ENCODE data around the gene MYCL.

MYCL gene, protein sequence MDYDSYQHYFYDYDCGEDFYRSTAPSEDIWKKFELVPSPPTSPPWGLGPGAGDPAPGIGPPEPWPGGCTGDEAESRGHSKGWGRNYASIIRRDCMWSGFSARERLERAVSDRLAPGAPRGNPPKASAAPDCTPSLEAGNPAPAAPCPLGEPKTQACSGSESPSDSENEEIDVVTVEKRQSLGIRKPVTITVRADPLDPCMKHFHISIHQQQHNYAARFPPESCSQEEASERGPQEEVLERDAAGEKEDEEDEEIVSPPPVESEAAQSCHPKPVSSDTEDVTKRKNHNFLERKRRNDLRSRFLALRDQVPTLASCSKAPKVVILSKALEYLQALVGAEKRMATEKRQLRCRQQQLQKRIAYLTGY

DNA sequence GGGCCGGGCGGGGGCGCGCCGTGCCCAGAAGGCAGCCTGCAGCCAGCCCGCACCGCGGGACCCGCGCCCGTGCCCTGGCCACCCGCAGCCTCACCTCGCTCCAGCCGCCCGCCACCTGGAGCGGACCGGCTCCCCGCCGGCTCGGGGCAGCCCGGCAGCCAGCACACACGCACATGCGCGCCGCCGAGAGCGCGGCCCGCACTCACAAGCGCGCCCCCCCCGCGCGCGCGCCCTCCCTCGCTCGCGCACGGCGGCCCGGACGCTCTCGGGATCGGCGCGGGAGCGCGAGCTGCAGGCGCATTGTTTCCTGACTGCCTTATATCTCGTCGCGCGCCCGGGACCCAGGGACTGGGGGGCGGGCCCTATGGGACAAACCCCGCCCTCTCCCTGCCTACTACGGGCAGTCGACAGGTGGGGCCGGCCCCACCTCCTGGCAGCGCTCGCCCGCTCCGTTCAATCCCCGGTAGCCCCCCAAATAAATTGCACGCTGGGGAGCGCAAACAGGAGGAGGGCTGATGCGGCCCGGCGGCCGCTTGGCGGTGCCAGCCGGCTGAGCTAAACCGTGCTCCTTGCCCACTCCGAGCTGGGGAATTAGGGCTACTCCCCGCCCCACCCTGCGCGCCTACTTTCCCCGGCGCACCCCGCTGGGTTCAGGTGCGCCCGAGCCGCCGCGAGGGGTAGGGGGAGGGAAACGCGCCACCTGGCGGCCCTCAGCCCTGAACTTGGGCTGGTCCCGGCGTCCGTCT, at the start of gene MYCL:
Gene MYCL, minus strand, starts transcription at position 204 of the 746 bp plus-strand sequence. CDS start 483 bp downstream, outside the sequence.
- in situ Hi-C loops (cut with MboI; ENCODE audit: low sequenced_read_pairs), result no loop called here

DNA sequence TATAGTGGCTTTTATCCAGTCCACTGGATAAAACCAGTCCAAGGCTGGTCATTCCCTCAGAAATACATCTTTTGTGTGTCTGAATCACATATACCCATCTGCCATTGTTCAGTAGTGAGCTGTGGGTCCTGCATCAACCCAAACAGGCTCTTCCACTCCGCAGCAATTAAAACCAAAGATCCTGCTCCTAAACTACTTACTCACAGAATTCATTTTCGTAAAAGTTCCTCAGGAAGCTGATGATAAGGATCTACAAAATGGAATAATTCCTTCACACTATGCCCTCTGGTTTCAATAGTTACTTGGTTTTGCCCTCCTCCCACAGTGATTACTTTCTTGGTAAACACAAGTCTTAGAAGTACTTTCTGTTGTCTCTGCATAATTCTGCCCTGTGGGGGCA, 48.2 kb upstream of the MYCL start:
- in situ Hi-C loops (cut with MboI; ENCODE audit: low sequenced_read_pairs), result no loop called here

DNA sequence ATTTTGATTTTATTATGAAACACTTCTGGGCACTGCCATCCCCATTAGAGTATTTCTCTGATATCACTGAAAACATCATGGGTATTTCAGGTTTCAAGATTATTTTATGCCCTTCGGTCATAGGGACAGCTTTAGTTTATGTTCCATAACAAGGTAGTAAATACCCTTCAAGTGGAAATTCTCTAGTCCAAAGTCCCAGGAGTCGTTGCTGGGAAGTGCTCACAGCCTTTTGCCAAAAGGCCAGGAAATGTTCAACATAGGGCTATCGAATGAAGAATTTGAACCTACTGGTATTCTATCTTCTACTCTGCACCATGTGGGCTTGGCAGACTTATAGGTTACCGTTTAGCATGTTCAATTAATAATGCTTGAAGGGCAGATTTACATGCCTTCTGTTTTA, 45.5 kb upstream of the MYCL start:
- in situ Hi-C loops (cut with MboI; ENCODE audit: low sequenced_read_pairs), result no loop called here

DNA sequence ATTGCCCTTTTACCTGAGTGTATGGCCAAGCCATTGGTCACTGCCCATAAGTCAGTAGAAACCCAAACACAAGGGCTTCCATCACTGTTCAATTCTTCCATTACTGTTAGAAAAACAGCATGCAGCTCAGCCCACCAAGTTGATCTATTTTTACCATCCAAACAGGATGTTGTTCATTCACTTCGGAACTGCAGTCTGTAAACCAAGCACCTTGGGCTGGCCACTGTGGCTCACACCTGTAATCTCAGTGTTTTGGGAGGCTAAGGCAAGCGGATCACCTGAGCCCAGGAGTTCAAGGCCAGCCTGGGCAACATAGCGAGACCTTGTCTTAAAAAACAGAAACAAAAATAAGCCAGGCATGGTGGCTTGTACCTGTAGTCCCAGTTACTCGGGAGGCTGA, 44.5 kb upstream of the MYCL start:
- in situ Hi-C loops (cut with MboI; ENCODE audit: low sequenced_read_pairs), result no loop called here

DNA sequence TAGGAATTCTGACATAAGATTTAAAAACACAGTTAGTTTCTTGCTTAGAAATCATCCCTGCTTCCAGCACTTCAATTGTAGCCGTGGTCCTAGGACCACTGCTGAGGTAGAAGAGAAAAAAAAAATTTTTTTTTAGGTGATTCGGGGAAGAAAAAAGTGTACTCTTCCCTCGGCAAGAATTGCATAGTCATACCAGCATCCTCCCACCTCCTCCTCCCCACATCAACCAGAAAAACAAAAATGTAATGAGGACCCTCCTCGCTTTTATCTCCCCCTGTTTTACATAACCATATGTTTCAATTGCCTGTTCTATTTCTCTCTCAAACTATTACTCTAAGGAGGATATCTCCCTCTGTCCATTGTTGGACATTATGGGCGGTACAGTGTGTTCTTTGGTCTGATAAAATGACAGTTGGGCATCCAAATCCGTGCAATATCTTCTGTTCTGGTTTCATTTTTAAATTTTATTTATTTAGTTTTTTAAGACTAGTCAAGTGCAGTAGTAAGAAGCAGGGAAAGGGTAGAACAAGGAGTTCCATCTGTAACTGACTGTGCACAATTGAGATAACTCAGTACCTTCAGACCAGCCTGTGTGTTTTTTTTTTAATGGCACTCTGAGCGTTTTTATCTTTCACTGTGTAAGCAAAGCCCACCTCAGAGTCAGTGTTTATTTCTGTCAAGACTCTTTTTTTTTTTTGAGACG, 42.8 kb upstream of the MYCL start:
- in situ Hi-C loops (cut with MboI; ENCODE audit: low sequenced_read_pairs), result no loop called here

DNA sequence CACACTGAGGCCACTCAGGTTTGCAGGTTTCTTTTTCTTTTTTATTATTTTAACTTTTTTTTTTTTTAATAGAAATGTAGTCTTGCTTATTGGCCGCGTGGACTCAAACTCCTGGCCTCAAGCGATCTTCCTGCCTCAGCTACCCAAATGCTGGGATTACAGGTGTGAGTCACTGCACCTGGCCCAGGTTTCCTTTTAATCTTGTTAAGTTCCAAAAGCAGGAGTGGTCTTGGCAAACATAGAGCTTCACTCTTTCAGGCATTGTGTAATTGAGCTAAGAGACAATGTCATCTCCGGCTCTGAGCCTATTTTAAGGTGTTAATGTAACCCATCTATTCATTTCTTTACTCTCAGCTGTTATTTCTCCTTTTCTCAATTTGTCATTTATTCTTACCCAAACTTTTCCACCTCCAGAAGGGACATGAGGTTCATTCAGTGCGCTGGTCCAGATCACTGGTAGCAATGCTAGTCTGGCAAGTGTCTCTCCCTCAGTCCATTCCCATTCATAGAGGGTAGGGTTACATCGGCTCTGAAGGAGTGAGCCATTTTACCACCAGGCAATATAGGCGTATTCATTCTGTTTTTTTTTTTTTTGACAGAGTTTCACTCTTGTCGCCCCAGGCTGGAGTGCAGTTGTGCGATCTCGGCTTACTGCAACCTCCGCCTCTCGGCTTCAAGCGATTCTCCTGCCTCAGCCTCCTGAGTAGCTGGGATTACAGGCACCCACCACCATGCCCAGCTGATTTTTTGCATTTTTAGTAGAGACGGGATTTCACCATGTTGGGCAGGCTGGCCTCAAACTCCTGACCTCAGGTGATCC, 42.0 kb upstream of the MYCL start:
- in situ Hi-C loops (cut with MboI; ENCODE audit: low sequenced_read_pairs), result no loop called here

DNA sequence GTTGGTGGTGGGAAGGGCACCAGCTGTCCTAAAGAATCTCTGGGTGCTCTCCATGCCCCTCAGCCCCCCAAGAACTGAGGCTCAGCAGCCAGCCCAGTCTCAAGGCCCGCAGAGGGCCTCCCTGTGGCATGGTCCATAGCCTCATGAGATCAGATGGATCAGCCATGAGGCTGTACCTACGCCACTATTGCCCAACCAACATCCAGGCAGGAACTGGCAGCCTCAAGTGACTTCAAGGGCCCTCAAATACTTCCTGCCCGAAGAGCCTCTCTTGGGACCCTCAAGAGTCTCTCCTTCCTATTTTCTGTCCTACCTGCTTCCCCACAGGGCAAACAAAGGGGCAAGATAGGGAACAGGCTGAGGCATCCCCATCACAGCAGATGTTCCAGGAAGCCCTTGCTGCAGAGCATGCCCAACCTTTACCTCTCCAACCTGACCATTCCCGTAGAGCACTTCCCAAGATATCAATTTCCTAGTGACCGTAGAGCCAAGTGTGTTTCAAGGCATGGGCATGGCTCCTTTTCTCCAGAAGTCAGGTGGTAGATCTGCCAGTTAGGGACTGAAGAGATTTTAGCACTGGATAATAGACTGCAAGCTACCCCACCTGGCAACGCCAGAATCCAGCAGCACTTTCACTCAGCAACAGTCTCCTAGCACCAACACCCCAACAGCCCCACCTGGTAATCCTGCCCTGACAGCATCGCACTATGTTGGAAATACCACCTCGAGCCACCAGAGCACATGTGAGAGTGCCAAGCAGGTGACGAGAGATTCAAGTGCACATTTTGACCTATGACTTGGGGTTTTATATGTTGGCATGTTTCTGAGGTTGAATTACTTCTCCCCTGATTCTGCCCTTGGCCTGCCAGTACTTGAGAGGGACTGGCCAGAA, 39.5 kb upstream of the MYCL start:
- in situ Hi-C loops (cut with MboI; ENCODE audit: low sequenced_read_pairs), result no loop called here

DNA sequence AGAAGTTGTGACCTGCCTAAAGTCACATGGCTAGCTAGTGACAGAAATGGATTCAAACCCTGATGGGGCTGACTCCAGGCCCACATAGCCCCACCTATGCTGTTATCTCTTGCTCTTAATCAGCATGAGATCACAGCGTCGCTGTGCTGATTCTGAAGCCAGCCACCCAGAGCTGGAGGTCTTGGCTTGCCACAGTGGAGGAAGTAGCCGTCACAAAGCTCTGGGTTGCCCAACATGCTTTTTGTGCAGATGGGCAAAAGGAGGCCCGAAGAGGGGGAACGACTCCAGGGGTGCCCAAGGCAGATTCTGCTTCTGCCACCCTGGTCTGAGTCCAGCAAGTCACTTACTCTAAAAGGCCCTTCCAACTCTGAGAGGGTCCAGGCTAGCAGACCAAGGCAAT, 38.5 kb upstream of the MYCL start:
- in situ Hi-C loops (cut with MboI; ENCODE audit: low sequenced_read_pairs), result no loop called here

DNA sequence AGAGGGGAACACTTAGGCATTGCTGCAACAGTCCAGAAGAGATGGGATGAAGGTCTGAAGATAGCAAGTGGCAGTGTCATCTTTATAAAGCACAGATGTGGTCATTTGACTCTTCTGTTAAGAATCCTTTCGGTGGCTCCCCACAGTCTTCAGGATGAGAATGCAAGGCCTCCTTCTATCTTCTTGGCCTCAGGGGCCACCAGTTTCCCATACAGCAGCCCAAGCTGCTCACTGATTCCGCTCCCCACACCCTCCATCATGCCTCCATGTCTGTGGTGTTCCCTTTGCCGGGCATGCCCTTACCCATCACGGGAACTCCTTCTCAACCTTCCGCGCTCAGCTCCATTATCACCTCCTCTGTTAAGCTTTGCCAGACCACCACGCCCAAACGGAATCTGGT, 37.1 kb upstream of the MYCL start:
- in situ Hi-C loops (cut with MboI; ENCODE audit: low sequenced_read_pairs), result no loop called here

DNA sequence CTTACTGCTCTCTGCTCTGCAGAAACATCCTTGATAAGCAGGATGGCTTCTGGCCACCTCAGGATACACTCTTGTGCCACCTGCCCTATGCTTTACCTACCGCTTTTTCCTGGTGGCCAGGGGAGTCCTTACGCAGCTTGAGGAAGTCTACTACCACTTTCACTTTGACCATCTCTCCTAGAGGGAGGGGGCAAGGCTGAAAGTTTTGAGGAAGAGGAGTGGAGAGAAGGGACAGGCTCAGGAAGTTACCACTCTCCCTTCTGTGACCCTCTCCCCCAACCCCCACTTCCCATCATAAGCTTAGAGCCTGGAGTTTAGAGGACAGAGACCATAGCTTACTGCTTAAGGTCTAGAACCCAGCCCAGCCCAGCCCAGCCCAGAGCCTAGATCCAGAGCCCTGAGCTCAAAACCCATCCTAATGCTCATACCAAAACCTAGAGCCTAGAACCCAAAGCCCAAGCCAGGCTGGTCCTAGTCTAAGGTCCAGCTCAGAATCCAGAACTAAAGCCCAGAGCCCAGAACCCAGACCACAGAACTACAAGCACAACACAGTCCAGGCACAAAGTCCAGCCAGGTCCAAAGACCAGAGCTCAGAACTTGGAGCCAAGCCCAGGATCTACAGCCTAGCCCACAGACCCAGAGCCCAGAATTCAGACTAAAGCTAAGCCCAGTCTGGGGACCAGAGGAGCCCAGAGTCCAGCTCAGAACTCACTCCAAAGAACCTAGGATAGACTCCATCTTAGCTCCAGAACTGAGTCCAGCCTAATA, 35.2 kb upstream of the MYCL start:
- in situ Hi-C loops (cut with MboI; ENCODE audit: low sequenced_read_pairs), result no loop called here

DNA sequence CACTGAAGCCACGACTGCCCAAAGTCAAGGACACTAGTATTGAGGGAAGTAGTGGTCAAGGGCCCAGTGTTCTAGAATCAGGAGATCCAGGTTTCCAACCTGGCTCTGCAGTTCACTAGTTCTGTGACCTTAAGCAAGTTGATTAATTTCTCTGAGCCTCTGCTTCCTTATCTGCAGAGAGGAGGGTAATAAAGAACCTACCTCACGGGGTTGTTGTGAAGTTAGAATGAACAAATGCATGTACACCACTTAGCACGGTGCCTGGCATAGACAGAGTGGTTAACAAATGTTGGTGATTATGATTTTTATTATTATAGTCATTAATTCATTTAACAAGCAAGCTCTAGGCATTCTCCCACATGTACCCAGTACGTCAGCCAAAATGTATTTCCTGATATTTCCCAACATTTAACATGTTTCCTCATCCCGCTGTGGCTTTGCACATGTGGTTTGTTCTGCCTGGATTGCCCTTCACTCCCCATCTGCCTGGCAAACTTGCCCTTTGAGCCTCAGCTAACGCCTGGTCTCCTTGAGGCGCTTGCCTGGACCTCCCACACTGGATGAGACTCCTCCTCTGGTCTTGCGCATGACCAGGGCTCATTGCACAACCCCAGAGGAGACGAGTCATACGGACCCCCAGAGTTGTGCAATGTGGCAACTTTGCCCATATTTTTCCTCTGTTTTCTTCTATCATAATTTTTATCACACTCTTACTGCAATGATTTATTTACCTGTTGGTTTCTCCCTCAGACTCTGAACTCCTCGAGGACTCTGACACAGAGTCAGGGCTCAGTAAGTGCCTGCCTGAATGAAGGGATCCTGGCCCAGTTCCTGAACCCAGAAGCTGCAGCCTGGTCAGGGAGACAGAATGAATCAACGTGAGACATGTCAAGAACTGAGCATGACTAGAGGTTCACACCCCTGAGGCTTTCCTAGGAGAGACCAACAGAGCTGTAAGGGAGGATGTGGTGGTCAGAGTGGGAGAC, 32.5 kb upstream of the MYCL start:
- in situ Hi-C loops (cut with MboI; ENCODE audit: low sequenced_read_pairs), result no loop called here

DNA sequence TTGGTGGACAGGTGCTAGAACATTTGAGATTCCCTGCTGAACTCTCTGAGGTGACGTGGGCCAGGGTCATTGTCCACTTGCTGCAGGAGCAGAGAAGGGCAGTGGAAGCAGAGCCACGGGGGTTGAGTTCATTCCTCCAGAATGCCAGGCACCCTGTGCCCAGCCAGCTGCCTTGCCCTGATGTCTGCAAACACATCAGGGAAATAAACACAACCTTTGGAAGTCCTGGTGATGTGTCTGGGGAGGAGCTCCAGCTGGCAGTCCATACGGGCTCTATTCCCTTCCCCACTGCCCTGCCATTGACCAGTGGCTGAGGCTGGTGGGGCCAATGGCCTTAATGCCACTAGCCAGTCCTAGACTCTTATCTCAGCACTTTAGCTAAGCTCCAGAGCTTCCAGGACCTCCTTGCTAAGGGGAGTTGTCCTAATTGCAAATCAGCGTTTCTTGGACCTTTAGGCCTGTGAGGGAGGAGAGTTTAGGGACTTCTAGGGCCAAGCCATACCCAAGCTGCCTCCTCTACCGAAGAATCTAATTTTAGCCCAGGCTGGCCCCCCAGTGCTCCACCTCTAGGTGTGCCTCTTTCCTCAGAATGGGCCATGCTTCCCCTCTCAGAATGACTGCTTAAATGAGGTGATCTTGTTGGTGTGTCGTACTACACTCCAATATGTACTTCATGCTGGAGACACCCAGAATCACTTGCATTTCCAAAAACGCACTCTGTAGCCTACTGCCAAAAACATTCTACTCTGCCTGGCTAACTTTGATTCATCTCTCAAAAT, 27.3 kb upstream of the MYCL start:
- in situ Hi-C loops (cut with MboI; ENCODE audit: low sequenced_read_pairs), result no loop called here

DNA sequence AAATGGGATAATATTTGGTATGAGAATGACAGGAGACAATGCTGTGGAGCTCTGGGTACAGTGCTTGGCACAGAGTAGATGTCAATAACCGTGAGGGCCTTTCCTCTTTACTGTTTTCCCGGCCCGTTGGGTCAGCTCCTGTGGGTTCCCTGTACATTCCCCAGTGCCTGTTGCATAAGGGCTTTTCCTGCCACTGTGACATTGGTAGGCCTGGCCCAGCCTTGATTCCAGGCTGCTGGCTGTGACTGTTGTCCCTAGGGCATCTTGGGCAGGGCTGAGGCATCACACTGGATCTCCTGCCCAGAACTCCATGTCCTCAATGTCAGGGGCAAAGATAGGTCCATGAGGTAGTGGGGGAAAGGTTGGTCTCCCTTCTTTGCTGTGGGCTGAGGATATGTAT, 25.8 kb upstream of the MYCL start:
- in situ Hi-C loops (cut with MboI; ENCODE audit: low sequenced_read_pairs), result no loop called here

DNA sequence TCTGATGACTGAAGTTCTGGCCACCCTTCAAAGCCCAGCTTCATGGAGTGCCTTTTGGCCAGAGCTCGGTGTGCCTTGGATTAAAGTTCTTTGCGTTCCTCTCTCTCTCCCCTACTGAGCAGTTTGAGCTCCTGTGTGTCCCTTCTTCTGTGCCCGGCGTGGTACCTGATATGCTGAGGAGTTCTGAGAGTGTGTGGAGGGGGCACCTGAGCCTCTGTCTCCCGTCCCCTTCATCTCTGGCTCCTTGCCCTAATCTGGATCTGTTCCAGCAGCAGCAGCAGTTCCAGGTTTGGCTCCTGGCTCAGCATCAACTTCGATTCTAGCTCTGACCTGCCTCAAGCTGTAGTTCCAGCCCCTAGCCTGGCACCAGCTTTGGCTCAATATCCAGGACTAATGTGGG, 25.1 kb upstream of the MYCL start:
- in situ Hi-C loops (cut with MboI; ENCODE audit: low sequenced_read_pairs), result no loop called here

DNA sequence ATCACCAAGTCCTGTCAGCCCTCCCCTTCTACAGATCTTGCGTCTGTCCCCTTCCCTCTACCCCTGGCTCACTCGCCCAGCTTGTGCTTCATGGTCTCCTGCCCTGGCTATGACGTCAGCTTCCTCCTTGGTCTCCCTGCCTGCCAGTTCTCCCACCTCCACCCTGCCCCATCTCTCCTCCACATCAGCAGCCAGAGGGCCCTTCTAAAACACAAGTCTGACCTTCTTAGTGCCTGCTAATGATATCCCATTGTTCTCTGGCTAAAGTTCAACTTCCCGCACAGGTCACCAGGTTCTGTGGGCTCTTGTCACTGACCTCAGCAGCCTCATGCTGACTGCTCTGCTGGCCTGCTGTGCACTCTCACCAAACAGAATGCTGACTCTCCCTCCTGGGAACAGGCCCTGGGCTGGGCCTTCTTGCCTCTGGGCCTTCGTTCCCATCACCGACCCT, 24.7 kb upstream of the MYCL start:
- in situ Hi-C loops (cut with MboI; ENCODE audit: low sequenced_read_pairs), result no loop called here

DNA sequence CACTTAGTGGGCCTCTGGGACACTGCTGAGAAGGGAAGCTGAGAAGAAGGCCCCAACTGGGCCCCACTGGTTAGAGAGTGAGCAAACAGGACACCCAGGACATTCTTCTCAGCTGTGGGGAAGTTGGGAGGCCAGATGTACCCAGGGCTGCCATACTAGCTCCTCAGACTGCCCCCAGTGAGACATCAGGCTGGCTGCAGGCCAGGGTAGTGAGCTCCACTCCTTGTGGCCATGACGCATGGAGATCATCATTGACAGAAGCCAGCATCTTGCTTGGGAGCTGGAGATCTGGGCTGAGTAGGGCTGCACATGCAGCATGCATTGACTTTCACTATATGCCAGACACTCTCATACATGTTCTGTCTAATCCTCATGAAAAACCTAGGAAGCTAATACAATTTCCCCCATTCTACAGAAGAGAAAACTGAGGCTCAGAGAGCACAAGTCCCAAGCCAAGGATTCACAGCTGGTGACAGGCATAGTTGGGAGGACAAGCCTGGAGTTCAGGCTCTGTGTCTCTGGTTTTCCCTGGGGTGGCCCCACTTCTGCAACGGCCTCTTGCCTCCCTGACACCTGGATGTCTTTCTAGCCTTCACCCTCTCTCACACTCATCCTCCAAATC, 24.1 kb upstream of the MYCL start:
- in situ Hi-C loops (cut with MboI; ENCODE audit: low sequenced_read_pairs), result no loop called here

DNA sequence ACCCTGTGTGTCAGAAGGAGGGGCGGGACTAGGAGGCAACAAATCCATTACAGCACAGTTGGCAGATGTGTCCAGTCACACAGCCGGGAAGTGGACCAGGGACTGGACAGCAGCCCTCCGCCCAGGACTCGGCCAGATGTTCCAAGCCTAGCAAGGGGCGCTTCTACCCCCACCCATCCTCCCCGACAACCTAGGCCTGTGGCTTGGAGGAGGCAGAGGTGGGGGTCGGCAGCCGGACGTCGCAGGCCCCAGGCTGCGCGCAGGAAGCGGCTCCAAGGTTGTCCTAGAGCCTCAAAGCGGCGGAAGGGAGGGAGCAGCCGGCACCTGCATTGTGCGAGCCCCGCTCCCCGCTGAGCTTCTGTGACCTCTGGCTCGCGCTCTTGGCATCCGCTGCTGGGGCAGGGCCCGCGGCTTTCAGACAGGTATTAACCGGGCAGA, 20.6 kb upstream of the MYCL start:
- in situ Hi-C loops (cut with MboI; ENCODE audit: low sequenced_read_pairs), result no loop called here
